HepG2 (cell line): Measurements from ENCODE around the gene PTTG1. TPM values are rescaled to one million over a fixed set of nuclear protein-coding genes. Genes with fewer than 3 reads are reported as not detected.

Experiments
- ATF7-NPFF ChIP-seq: sonication (generic); formaldehyde crosslinking; IDR thresholded peaks from 2 replicates; pipeline ENCODE4 v1.8.1; 2023; ENCODE audit warnings: mild to moderate bottlenecking, low read depth, missing genetic modification reagents, moderate library complexity
- CCAR2 ChIP-seq: fragments of 200-400 bp; formaldehyde crosslinking; optimal IDR thresholded peaks from 2 replicates; pipeline ENCODE3; 2018; ENCODE audit warnings: low read depth, mild to moderate bottlenecking, low read length, moderate library complexity
- HDAC6 ChIP-seq: fragments of 200-600 bp; sonication (generic); IDR thresholded peaks from 2 replicates; pipeline ENCODE4 v1.7.0; 2017; ENCODE audit warnings: mild to moderate bottlenecking, antibody characterized with exemption, low read length, low read depth
- ISX ChIP-seq: sonication (generic); formaldehyde crosslinking; conservative IDR thresholded peaks from 2 replicates; pipeline ENCODE4 v1.5.0; 2020; ENCODE audit warnings: missing genetic modification reagents
- MXI1 ChIP-seq: IDR thresholded peaks from 3 replicates; pipeline ENCODE4 v1.6.1; 2012; ENCODE audit warnings: low read depth, low read length, inconsistent platforms, borderline replicate concordance
- NCOR1 ChIP-seq: fragments of 200-600 bp; sonication (generic); IDR thresholded peaks from 2 replicates; pipeline ENCODE4 v1.7.0; 2017; ENCODE audit warnings: antibody characterized with exemption, low read length, borderline replicate concordance
- NFRKB ChIP-seq: fragments of 450-650 bp; IDR thresholded peaks from 2 replicates; pipeline ENCODE4 v1.6.1; 2017
- NFYB ChIP-seq: sonication (generic); formaldehyde crosslinking; IDR thresholded peaks from 2 replicates; pipeline ENCODE4 v1.4.0; 2020; ENCODE audit warnings: missing genetic modification reagents
- REXO4 ChIP-seq: sonication (generic); formaldehyde crosslinking; IDR thresholded peaks from 2 replicates; pipeline ENCODE4 v1.8.0; 2022; ENCODE audit warnings: missing genetic modification reagents, mild to moderate bottlenecking, borderline replicate concordance
- SATB2 ChIP-seq: sonication (generic); formaldehyde crosslinking; IDR thresholded peaks from 2 replicates; pipeline ENCODE4 v1.5.0; 2020; ENCODE audit warnings: missing genetic modification reagents
- SETDB1 ChIP-seq: sonication (generic); formaldehyde crosslinking; IDR thresholded peaks from 2 replicates; pipeline ENCODE4 v1.5.1; 2020; ENCODE audit warnings: missing genetic modification reagents, mild to moderate bottlenecking, borderline replicate concordance
- TCF7 ChIP-seq: sonication (generic); IDR thresholded peaks from 2 replicates; pipeline ENCODE4 v1.6.1; 2016; ENCODE audit warnings: antibody characterized with exemption, low read depth
- TEF ChIP-seq: sonication (generic); formaldehyde crosslinking; IDR thresholded peaks from 2 replicates; pipeline ENCODE4 v1.5.0; 2020; ENCODE audit warnings: missing genetic modification reagents
- ZFP36L1 ChIP-seq: sonication (generic); formaldehyde crosslinking; IDR thresholded peaks from 2 replicates; pipeline ENCODE4 v1.8.0; 2022; ENCODE audit warnings: mild to moderate bottlenecking, missing genetic modification reagents, moderate library complexity
- ZNF253 ChIP-seq: sonication (generic); formaldehyde crosslinking; IDR thresholded peaks from 2 replicates; pipeline ENCODE4 v1.8.0; 2022; ENCODE audit warnings: mild to moderate bottlenecking, missing genetic modification reagents, borderline replicate concordance
- ZNF281 ChIP-seq: sonication (generic); formaldehyde crosslinking; IDR thresholded peaks from 2 replicates; pipeline ENCODE4 v1.4.0; 2020; ENCODE audit warnings: missing genetic modification reagents, borderline replicate concordance
- ZNF343 ChIP-seq: sonication (generic); formaldehyde crosslinking; IDR thresholded peaks from 2 replicates; pipeline ENCODE4 v1.4.0; 2020; ENCODE audit warnings: mild to moderate bottlenecking, missing genetic modification reagents
- ZNF468 ChIP-seq: sonication (generic); formaldehyde crosslinking; IDR thresholded peaks from 2 replicates; pipeline ENCODE4 v1.8.0; 2022; ENCODE audit warnings: mild to moderate bottlenecking, moderate library complexity, missing genetic modification reagents
- ZNF746 ChIP-seq: sonication (generic); formaldehyde crosslinking; IDR thresholded peaks from 2 replicates; pipeline ENCODE4 v1.8.0; 2022; ENCODE audit warnings: mild to moderate bottlenecking, missing genetic modification reagents
- ZNF772 ChIP-seq: sonication (generic); formaldehyde crosslinking; IDR thresholded peaks from 2 replicates; pipeline ENCODE4 v1.5.0; 2020; ENCODE audit warnings: mild to moderate bottlenecking, missing genetic modification reagents
- polyA plus RNA-seq, 8 experiments: library from polyadenylated mRNA; depleted of rRNA in 3 of 8; stranded (reverse) in 7 of 8; unstranded in 1 of 8; fragments of >200 nt; fragmentation: Illumina TruSeq in 4 of 8; extraction: Trizol in 4 of 8; gene quantifications; 2 replicates each; pipeline versions ENCODE4 v1.2.1 to v1.2.3, GENCODE V29; 2011 to 2016; ENCODE audit warnings: low read depth in 4 of 8, missing spikeins in 1 of 8, mixed read lengths in 1 of 8; ENCODE audit not compliant: insufficient read depth in 1 of 8
- total RNA-seq, 5 experiments: library from RNA; depleted of rRNA; stranded (reverse); fragments of >200 nt; fragmentation: Illumina TruSeq; extraction: Trizol; gene quantifications; 2 replicates each; pipeline ENCODE4 v1.2.3, GENCODE V29; 2016; ENCODE audit warnings: low read depth in 1 of 5
- TF ChIP-seq, protein P1 (sequence below): sonication (generic); formaldehyde crosslinking; IDR thresholded peaks from 2 replicates; pipeline ENCODE4 v1.4.0; 2020; ENCODE audit warnings: missing genetic modification reagents, mild to moderate bottlenecking, borderline replicate concordance
- TF ChIP-seq, protein P2 (sequence below): sonication (generic); formaldehyde crosslinking; IDR thresholded peaks from 2 replicates; pipeline ENCODE4 v1.5.1; 2020; ENCODE audit warnings: mild to moderate bottlenecking, missing genetic modification reagents, moderate library complexity

The PTTG1 gene
- total and polyA plus RNA-seq, 2 of the 13 experiments (the other 11 are each of a cell fraction or from before 2014, with no cell fraction given), result 102 to 161 TPM

DNA sequence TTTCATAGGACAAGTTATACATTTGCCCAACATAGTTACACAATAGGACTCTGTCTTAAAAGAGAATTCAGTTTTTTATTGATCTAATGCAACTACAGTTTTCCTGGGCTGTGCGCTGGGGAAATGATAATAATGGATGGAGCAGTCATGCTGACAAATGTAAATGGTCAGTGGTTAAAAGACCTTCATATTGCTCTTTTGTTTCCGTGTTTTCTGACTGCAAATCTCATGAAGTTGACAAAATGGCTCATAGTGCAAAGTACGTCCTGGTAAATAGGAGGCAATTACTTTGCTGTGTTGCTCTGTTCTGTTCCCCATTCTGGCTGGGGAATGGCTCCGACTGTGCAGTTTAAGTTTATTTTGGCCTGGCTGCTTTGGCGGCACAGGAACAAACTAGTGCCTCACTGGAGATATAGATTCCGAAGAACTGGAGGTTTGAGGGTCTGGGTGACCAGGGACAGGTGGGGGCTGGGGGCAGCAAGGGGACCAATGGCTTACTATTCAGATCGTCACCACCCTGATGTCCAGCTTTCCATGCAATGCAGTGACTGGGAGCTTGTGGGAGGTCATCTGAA, 54.3 kb downstream of the PTTG1 start (continued):
- TF ChIP-seq TEF (CRISPR knock-in tag), result no peak; the same call in 1 of the 2 replicates
- TF ChIP-seq NFYB (CRISPR knock-in tag), result no peak
- no peak for TF ChIP-seq ZNF253 (CRISPR knock-in tag)
- TF ChIP-seq ZNF746, result no peak; the same call in 1 of the 2 replicates
- no peak for TF ChIP-seq SETDB1 (CRISPR knock-in tag)
- TF ChIP-seq NCOR1, result peak; percentile 96
- no peak for TF ChIP-seq NFRKB
- peak; percentile 60; the same call in 1 of the 2 replicates for TF ChIP-seq ZNF772
- TF ChIP-seq ISX (CRISPR knock-in tag), result no peak
- TF ChIP-seq MXI1, result no peak
- TF ChIP-seq TCF7, result peak; percentile 73
- TF ChIP-seq ZNF343 (CRISPR knock-in tag), result no peak
- TF ChIP-seq, protein P1, sequence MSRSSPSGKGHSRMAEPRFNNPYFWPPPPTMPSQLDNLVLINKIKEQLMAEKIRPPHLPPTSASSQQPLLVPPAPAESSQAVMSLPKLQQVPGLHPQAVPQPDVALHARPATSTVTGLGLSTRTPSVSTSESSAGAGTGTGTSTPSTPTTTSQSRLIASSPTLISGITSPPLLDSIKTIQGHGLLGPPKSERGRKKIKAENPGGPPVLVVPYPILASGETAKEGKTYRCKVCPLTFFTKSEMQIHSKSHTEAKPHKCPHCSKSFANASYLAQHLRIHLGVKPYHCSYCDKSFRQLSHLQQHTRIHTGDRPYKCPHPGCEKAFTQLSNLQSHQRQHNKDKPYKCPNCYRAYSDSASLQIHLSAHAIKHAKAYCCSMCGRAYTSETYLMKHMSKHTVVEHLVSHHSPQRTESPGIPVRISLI (CRISPR knock-in tag), result no peak; the same call in 1 of the 2 replicates
- TF ChIP-seq CCAR2, result no peak
- TF ChIP-seq ATF7-NPFF (CRISPR knock-in tag), result no peak
- no peak for TF ChIP-seq ZNF468
- no peak for TF ChIP-seq ZNF281
- no peak for TF ChIP-seq SATB2
- TF ChIP-seq, protein P2, sequence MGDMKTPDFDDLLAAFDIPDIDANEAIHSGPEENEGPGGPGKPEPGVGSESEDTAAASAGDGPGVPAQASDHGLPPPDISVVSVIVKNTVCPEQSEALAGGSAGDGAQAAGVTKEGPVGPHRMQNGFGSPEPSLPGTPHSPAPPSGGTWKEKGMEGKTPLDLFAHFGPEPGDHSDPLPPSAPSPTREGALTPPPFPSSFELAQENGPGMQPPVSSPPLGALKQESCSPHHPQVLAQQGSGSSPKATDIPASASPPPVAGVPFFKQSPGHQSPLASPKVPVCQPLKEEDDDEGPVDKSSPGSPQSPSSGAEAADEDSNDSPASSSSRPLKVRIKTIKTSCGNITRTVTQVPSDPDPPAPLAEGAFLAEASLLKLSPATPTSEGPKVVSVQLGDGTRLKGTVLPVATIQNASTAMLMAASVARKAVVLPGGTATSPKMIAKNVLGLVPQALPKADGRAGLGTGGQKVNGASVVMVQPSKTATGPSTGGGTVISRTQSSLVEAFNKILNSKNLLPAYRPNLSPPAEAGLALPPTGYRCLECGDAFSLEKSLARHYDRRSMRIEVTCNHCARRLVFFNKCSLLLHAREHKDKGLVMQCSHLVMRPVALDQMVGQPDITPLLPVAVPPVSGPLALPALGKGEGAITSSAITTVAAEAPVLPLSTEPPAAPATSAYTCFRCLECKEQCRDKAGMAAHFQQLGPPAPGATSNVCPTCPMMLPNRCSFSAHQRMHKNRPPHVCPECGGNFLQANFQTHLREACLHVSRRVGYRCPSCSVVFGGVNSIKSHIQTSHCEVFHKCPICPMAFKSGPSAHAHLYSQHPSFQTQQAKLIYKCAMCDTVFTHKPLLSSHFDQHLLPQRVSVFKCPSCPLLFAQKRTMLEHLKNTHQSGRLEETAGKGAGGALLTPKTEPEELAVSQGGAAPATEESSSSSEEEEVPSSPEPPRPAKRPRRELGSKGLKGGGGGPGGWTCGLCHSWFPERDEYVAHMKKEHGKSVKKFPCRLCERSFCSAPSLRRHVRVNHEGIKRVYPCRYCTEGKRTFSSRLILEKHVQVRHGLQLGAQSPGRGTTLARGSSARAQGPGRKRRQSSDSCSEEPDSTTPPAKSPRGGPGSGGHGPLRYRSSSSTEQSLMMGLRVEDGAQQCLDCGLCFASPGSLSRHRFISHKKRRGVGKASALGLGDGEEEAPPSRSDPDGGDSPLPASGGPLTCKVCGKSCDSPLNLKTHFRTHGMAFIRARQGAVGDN (CRISPR knock-in tag), result peak; percentile 32; the same call in 1 of the 2 replicates
- no peak for TF ChIP-seq HDAC6
- TF ChIP-seq ZFP36L1 (CRISPR knock-in tag), result no peak
- TF ChIP-seq REXO4 (CRISPR knock-in tag), result no peak
